ENCODE measurements around the gene CPEB3. TPM values are rescaled to one million over a fixed set of nuclear protein-coding genes. Genes with fewer than 3 reads are reported as not detected.

The CPEB3 gene
- total RNA-seq, 2 donors from 2014 or later, result 10.6 to 16.9 TPM

- Histone ChIP-seq H3K9me3 (no peaks in the 10 kb centered on the region), H3K4me1 (replicated peaks) (no peaks in the 10 kb centered on the region), H3K4me3 (no peak overlapping the region), H3K36me3 (no peaks in the 10 kb centered on the region), H3K27ac (no peak overlapping the region), H3K27me3 (replicated peaks; ENCODE audit: insufficient read depth) (no peaks in the 10 kb centered on the region)
- DNase-seq (ENCODE audit: low spot score), result no peak
- TF ChIP-seq POLR2A (IDR thresholded peaks at IDR 0.05), result no peak
- TF ChIP-seq POLR2AphosphoS5 (IDR thresholded peaks at IDR 0.05), result no peak
- no peak for TF ChIP-seq CTCF (IDR thresholded peaks at IDR 0.05)
- intact Hi-C loops (cut with DNase I), result no loop called here
These were observed 12.2 kb upstream of the CPEB3 start for GRCh38 chr10:92303096-92303495.

DNA sequence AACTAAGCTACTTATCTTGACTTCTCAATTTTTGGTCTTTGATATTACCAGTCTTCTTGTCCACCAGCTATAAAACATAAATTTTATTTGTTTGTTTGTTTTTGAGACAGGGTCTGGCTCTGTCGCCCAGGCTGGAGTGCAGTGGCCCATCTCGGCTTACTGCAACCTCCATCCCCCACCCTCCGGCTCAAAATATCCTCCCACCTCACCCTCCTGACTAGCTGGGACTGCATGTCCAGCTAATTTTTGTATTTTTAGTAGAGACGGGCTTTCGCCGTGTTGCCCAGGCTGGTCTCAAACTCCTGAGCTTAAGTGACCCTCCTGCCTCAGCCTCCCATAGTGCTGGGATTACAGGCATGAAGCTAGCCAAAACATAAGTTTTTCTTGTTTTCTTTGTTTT lies 7.6 kb upstream of the CPEB3 start:
- Histone ChIP-seq H3K4me3 (no peak overlapping the region), H3K27me3 (replicated peaks; ENCODE audit: insufficient read depth) (no peaks in the 10 kb centered on the region), H3K9me3 (no peaks in the 10 kb centered on the region), H3K27ac (no peak overlapping the region), H3K4me1 (replicated peaks) (no peaks in the 10 kb centered on the region), H3K36me3 (no peaks in the 10 kb centered on the region)
- TF ChIP-seq CTCF (IDR thresholded peaks at IDR 0.05) (no peak), POLR2A (IDR thresholded peaks at IDR 0.05) (no peak), POLR2AphosphoS5 (IDR thresholded peaks at IDR 0.05) (no peak)
- WGBS, result 77% methylated on average over 6 of the region's 6 CpGs
- no peak for DNase-seq (ENCODE audit: low spot score)
- intact Hi-C loops (cut with DNase I), result no loop called here

GRCh38 chr10:92291921-92292845 lies 1.3 kb upstream of the CPEB3 start:
- peak; percentile 65 for DNase-seq (ENCODE audit: low spot score)
- H3K4me1 ChIP-seq (replicated peaks), result no peaks in the 10 kb centered on the region
- peak overlapping the region; percentile 78 to 88 for H3K4me3 ChIP-seq
- TF ChIP-seq CTCF (IDR thresholded peaks at IDR 0.05) (peak; percentile 32 to 60 (median 52)), POLR2AphosphoS5 (IDR thresholded peaks at IDR 0.05) (no peak), POLR2A (IDR thresholded peaks at IDR 0.05) (no peak)
- no peaks in the 10 kb centered on the region for H3K9me3 ChIP-seq
- intact Hi-C loops (cut with DNase I), result loop anchor here (1.0 to 2.0 kb wide), 2 partner anchors 53 to 203 kb away; no protein-coding TSS in a partner anchor
- peak overlapping the region; percentile 97 to 99 for H3K27ac ChIP-seq
- 1% methylated on average over 17 of the region's 17 CpGs for WGBS
- no peaks in the 10 kb centered on the region for H3K27me3 ChIP-seq (replicated peaks; ENCODE audit: insufficient read depth)
- H3K36me3 ChIP-seq, result no peaks in the 10 kb centered on the region

DNA sequence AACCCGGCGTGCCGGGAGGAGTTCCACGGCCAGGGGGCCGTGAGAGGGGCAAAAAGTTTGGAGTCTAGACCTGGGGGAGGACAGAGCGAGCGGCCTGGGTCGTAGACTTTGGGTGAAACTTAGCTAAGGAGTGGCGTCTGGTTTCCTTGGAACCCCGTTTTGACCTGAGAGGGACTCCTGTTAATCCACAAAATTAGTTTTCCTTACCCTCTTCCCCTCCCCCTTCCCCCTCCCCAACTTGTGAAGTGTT lies 663 bp upstream of the CPEB3 start:
- 0% methylated on average over 10 of the region's 10 CpGs for WGBS
- H3K27me3 ChIP-seq (replicated peaks; ENCODE audit: insufficient read depth), result no peaks in the 10 kb centered on the region
- H3K4me3 ChIP-seq, result peak overlapping the region; percentile 78 to 88
- H3K36me3 ChIP-seq, result no peaks in the 10 kb centered on the region
- intact Hi-C loops (cut with DNase I), result loop anchor here (1.0 to 2.0 kb wide), 2 partner anchors 52 to 203 kb away; no protein-coding TSS in a partner anchor
- no peak for DNase-seq (ENCODE audit: low spot score)
- peak overlapping the region; percentile 97 to 99 for H3K27ac ChIP-seq
- TF ChIP-seq CTCF (IDR thresholded peaks at IDR 0.05) (no peak), POLR2AphosphoS5 (IDR thresholded peaks at IDR 0.05) (no peak), POLR2A (IDR thresholded peaks at IDR 0.05) (no peak)
- no peaks in the 10 kb centered on the region for H3K9me3 ChIP-seq
- H3K4me1 ChIP-seq (replicated peaks), result no peaks in the 10 kb centered on the region

All from prostate gland (tissue), 2 donors.